SK-N-SH treated with all-trans-retinoic acid at 6 μM for 48 hours (cell line): ENCODE results near the gene APRT.

ENCODE experiments used
- ATAC-seq: fragments of 200-7000 bp; cut with Tn5 transposase; 3 replicates; pipeline ENCODE4 v1.9.1; 2020; ENCODE audit warnings: mild to moderate bottlenecking, moderate library complexity
- ARNTL ChIP-seq: fragments of 450-650 bp; formaldehyde crosslinking; IDR thresholded peaks from 2 replicates; pipeline ENCODE4 v1.5.0; 2020; ENCODE audit warnings: low read depth, mild to moderate bottlenecking, moderate library complexity, borderline replicate concordance
- CREB5 ChIP-seq: fragments of 250-450 bp; sonication (Bioruptor Pico); IDR thresholded peaks from 2 replicates; pipeline ENCODE4 v1.5.1; 2020; ENCODE audit warnings: low read depth, mild to moderate bottlenecking, moderate library complexity
- CSRNP3 ChIP-seq: fragments of 250-450 bp; sonication (Bioruptor Pico); IDR thresholded peaks from 2 replicates; pipeline ENCODE4 v1.5.1; 2021; ENCODE audit warnings: mild to moderate bottlenecking, moderate library complexity
- ESRRG ChIP-seq: fragments of 250-450 bp; sonication (Bioruptor Pico); IDR thresholded peaks from 2 replicates; pipeline ENCODE4 v1.6.1; 2021; ENCODE audit warnings: mild to moderate bottlenecking
- GLIS3 ChIP-seq: fragments of 250-450 bp; sonication (Bioruptor Pico); IDR thresholded peaks from 2 replicates; pipeline ENCODE4 v1.5.0; 2020; ENCODE audit warnings: mild to moderate bottlenecking, moderate library complexity
- ISL1 ChIP-seq: fragments of 250-450 bp; sonication (Bioruptor Pico); IDR thresholded peaks from 2 replicates; pipeline ENCODE4 v2.1.2; 2022; ENCODE audit warnings: mild to moderate bottlenecking, moderate library complexity
- OSR1 ChIP-seq: fragments of 250-450 bp; sonication (Bioruptor Pico); IDR thresholded peaks from 2 replicates; pipeline ENCODE4 v1.8.0; 2022; ENCODE audit warnings: moderate library complexity, mild to moderate bottlenecking, inconsistent platforms
- PATZ1 ChIP-seq: fragments of 250-450 bp; sonication (Bioruptor Pico); IDR thresholded peaks from 2 replicates; pipeline ENCODE4 v1.8.0; 2020; ENCODE audit warnings: mild to moderate bottlenecking, moderate library complexity, borderline replicate concordance
- POU6F1 ChIP-seq: fragments of 250-450 bp; sonication (Bioruptor Pico); IDR thresholded peaks from 2 replicates; pipeline ENCODE4 v1.8.0; 2021; ENCODE audit warnings: low read depth, mild to moderate bottlenecking, moderate library complexity, borderline replicate concordance
- PPARA ChIP-seq: fragments of 250-450 bp; sonication (Bioruptor Pico); IDR thresholded peaks from 2 replicates; pipeline ENCODE4 v1.5.0; 2020; ENCODE audit warnings: mild to moderate bottlenecking, borderline replicate concordance
- RARB ChIP-seq: fragments of 250-450 bp; sonication (Bioruptor Pico); IDR thresholded peaks from 2 replicates; pipeline ENCODE4 v1.8.0; 2021; ENCODE audit warnings: mild to moderate bottlenecking, moderate library complexity
- SNAI2 ChIP-seq: fragments of 250-450 bp; sonication (Bioruptor Pico); IDR thresholded peaks from 2 replicates; pipeline ENCODE4 v1.5.0; 2020; ENCODE audit warnings: mild to moderate bottlenecking, moderate library complexity
- TCF4 ChIP-seq: fragments of 250-450 bp; sonication (Bioruptor Pico); IDR thresholded peaks from 2 replicates; pipeline ENCODE4 v1.8.0; 2021; ENCODE audit warnings: mild to moderate bottlenecking, moderate library complexity, borderline replicate concordance
- TOX ChIP-seq: fragments of 250-450 bp; sonication (Bioruptor Pico); IDR thresholded peaks from 2 replicates; pipeline ENCODE4 v1.8.0; 2021; ENCODE audit warnings: mild to moderate bottlenecking, moderate library complexity, borderline replicate concordance
- ZC3H10 ChIP-seq: fragments of 250-450 bp; sonication (Bioruptor Pico); IDR thresholded peaks from 2 replicates; pipeline ENCODE4 v1.5.1; 2021; ENCODE audit warnings: mild to moderate bottlenecking, moderate library complexity
- ZFP30 ChIP-seq: fragments of 450-650 bp; formaldehyde crosslinking; IDR thresholded peaks from 2 replicates; pipeline ENCODE4 v1.5.0; 2022; ENCODE audit warnings: mild to moderate bottlenecking, moderate library complexity
- ZNF565 ChIP-seq: fragments of 450-650 bp; formaldehyde crosslinking; conservative IDR thresholded peaks from 2 replicates; pipeline ENCODE4 v1.5.0; 2020; ENCODE audit warnings: low read depth, mild to moderate bottlenecking, moderate library complexity
- ZNF8 ChIP-seq: fragments of 450-650 bp; formaldehyde crosslinking; IDR thresholded peaks from 2 replicates; pipeline ENCODE4 v1.5.0; 2020; ENCODE audit warnings: mild to moderate bottlenecking, moderate library complexity

Gene APRT

GRCh38 chr16:88807142-88807625, 4.5 kb downstream of the APRT start (continued):
- TF ChIP-seq CREB5 (CRISPR knock-in tag): no peak

- TF ChIP-seq PPARA: no peak
- TF ChIP-seq ZNF8 (CRISPR knock-in tag): no peak
- no peak for TF ChIP-seq ISL1 (CRISPR knock-in tag)
- no peak for TF ChIP-seq OSR1 (CRISPR knock-in tag)
- no peak for TF ChIP-seq TCF4
- no peak for TF ChIP-seq ZFP30 (CRISPR knock-in tag)
- TF ChIP-seq TOX (CRISPR knock-in tag): no peak
- TF ChIP-seq SNAI2 (CRISPR knock-in tag): no peak
- no peak for TF ChIP-seq POU6F1 (CRISPR knock-in tag)
- no peak for ATAC-seq
These were observed 5.1 kb downstream of the APRT start for GRCh38 chr16:88806491-88807111.

GRCh38 chr16:88805887-88806393, 5.8 kb downstream of the APRT start:
- no peak for ATAC-seq
- no peak for TF ChIP-seq GLIS3 (CRISPR knock-in tag)
- no peak for TF ChIP-seq ARNTL (CRISPR knock-in tag)
- TF ChIP-seq ESRRG (CRISPR knock-in tag): no peak
- no peak for TF ChIP-seq PATZ1
- no peak for TF ChIP-seq ZNF8 (CRISPR knock-in tag)
- no peak for TF ChIP-seq ZNF565 (CRISPR knock-in tag)
- TF ChIP-seq ZFP30 (CRISPR knock-in tag): no peak

- ATAC-seq: peak; percentile 1; the same call in 2 of the 3 replicates
- TF ChIP-seq POU6F1 (CRISPR knock-in tag) (no peak), CSRNP3 (CRISPR knock-in tag) (no peak), ZFP30 (CRISPR knock-in tag) (no peak), SNAI2 (CRISPR knock-in tag) (no peak), RARB (CRISPR knock-in tag) (no peak), ZNF565 (CRISPR knock-in tag) (no peak), TCF4 (no peak), ESRRG (CRISPR knock-in tag) (no peak), CREB5 (CRISPR knock-in tag) (no peak), ISL1 (CRISPR knock-in tag) (no peak), ZC3H10 (no peak)
These were observed 6.4 kb downstream of the APRT start for GRCh38 chr16:88805340-88805715.
